C4-2B (cell line): Measurements from ENCODE around the gene VCL.
A peak's percentile ranks its signal among the peaks of the same experiment; 100 is the strongest.

Source experiments
- H3K27ac ChIP-seq: fragments of 450-650 bp; 2 replicates; pipeline ENCODE4 v1.5.1; 2017
- CTCF ChIP-seq: fragments of 450-650 bp; conservative IDR thresholded peaks from 2 replicates; pipeline ENCODE4 v1.5.1; 2017; ENCODE audit warnings: mild to moderate bottlenecking
- ZFX ChIP-seq: fragments of 450-650 bp; IDR thresholded peaks from 2 replicates; pipeline ENCODE4 v1.6.1; 2017

The VCL gene

GRCh38 chr10:74032900-74033655, 35.2 kb downstream of the VCL start:
- no peak for TF ChIP-seq ZFX

GRCh38 chr10:74033702-74034101, 35.8 kb downstream of the VCL start:
- no peak overlapping the region for H3K27ac ChIP-seq
- TF ChIP-seq CTCF (no peak), ZFX (no peak)

More at GRCh38 chr10:74032900-74033655, 35.2 kb downstream of the VCL start:
- H3K27ac ChIP-seq, result no peak overlapping the region

GRCh38 chr10:74034301-74034700, 36.4 kb downstream of the VCL start:
- no peak overlapping the region for H3K27ac ChIP-seq
- TF ChIP-seq CTCF, result no peak
- TF ChIP-seq ZFX, result no peak

- H3K27ac ChIP-seq, result no peak overlapping the region
- TF ChIP-seq ZFX (no peak), CTCF (peak; percentile 22)
Observed at GRCh38 chr10:74035303-74035702, 37.4 kb downstream of the VCL start.

- H3K27ac ChIP-seq, result no peak overlapping the region
Observed at GRCh38 chr10:74036474-74036873, 38.6 kb downstream of the VCL start.

GRCh38 chr10:74039561-74040145, 41.7 kb downstream of the VCL start:
- TF ChIP-seq ZFX, result no peak
- TF ChIP-seq CTCF, result no peak
- no peak overlapping the region for H3K27ac ChIP-seq

More at GRCh38 chr10:74036474-74036873, 38.6 kb downstream of the VCL start:
- TF ChIP-seq CTCF (no peak), ZFX (no peak)

- no peak for TF ChIP-seq ZFX
- TF ChIP-seq CTCF, result no peak
- H3K27ac ChIP-seq, result no peak overlapping the region
Observed at GRCh38 chr10:74040200-74041126, 42.5 kb downstream of the VCL start.
